ENCODE measurements around the gene COL2A1.

COL2A1 gene

GRCh38 chr12:47982311-47982710 is 22.0 kb downstream of the COL2A1 start:
- in situ Hi-C loops (cut with HindIII; ENCODE audit: low pct_ligation_motif_present, low pct_unique_long_range_greater_than_20kb, low sequenced_read_pairs), result no loop called here
- no peak for DNase-seq

- DNase-seq, result no peak
- in situ Hi-C loops (cut with HindIII; ENCODE audit: low pct_ligation_motif_present, low pct_unique_long_range_greater_than_20kb, low sequenced_read_pairs), result no loop called here
Observed at GRCh38 chr12:47981496-47982260, 22.6 kb downstream of the COL2A1 start.

- in situ Hi-C loops (cut with HindIII; ENCODE audit: low pct_ligation_motif_present, low pct_unique_long_range_greater_than_20kb, low sequenced_read_pairs), result no loop called here
- no peak for DNase-seq
Observed at GRCh38 chr12:47980779-47981495, 23.3 kb downstream of the COL2A1 start.

- in situ Hi-C loops (cut with HindIII; ENCODE audit: low pct_ligation_motif_present, low pct_unique_long_range_greater_than_20kb, low sequenced_read_pairs), result no loop called here
- DNase-seq, result no peak
Observed at GRCh38 chr12:47980197-47980596, 24.1 kb downstream of the COL2A1 start.

- in situ Hi-C loops (cut with HindIII; ENCODE audit: low pct_ligation_motif_present, low pct_unique_long_range_greater_than_20kb, low sequenced_read_pairs), result no loop called here
- DNase-seq, result no peak
Observed at GRCh38 chr12:47979686-47980085, 24.6 kb downstream of the COL2A1 start.

- DNase-seq, result no peak
- in situ Hi-C loops (cut with HindIII; ENCODE audit: low pct_ligation_motif_present, low pct_unique_long_range_greater_than_20kb, low sequenced_read_pairs), result no loop called here
Observed at GRCh38 chr12:47979166-47979565, 25.1 kb downstream of the COL2A1 start.

GRCh38 chr12:47978598-47978873 is 25.7 kb downstream of the COL2A1 start:
- in situ Hi-C loops (cut with HindIII; ENCODE audit: low pct_ligation_motif_present, low pct_unique_long_range_greater_than_20kb, low sequenced_read_pairs), result no loop called here
- DNase-seq, result no peak

- in situ Hi-C loops (cut with HindIII; ENCODE audit: low pct_ligation_motif_present, low pct_unique_long_range_greater_than_20kb, low sequenced_read_pairs), result no loop called here
- no peak for DNase-seq
Observed at GRCh38 chr12:47977772-47978597, 26.3 kb downstream of the COL2A1 start.

- in situ Hi-C loops (cut with HindIII; ENCODE audit: low pct_ligation_motif_present, low pct_unique_long_range_greater_than_20kb, low sequenced_read_pairs), result no loop called here
- DNase-seq, result no peak
Observed at GRCh38 chr12:47977046-47977771, 27.1 kb downstream of the COL2A1 start.

- in situ Hi-C loops (cut with HindIII; ENCODE audit: low pct_ligation_motif_present, low pct_unique_long_range_greater_than_20kb, low sequenced_read_pairs), result no loop called here
- no peak for DNase-seq
Observed at GRCh38 chr12:47975816-47976215, 28.5 kb downstream of the COL2A1 start.

GRCh38 chr12:47975036-47975620 is 29.1 kb downstream of the COL2A1 start:
- in situ Hi-C loops (cut with HindIII; ENCODE audit: low pct_ligation_motif_present, low pct_unique_long_range_greater_than_20kb, low sequenced_read_pairs), result no loop called here
- DNase-seq, result no peak

- no peak for DNase-seq
- in situ Hi-C loops (cut with HindIII; ENCODE audit: low pct_ligation_motif_present, low pct_unique_long_range_greater_than_20kb, low sequenced_read_pairs), result no loop called here
Observed at GRCh38 chr12:47973870-47974269, 30.4 kb downstream of the COL2A1 start.

GRCh38 chr12:47972895-47973294 is 31.4 kb downstream of the COL2A1 start:
- DNase-seq, result no peak
- in situ Hi-C loops (cut with HindIII; ENCODE audit: low pct_ligation_motif_present, low pct_unique_long_range_greater_than_20kb, low sequenced_read_pairs), result no loop called here

- DNase-seq, result no peak
- in situ Hi-C loops (cut with HindIII; ENCODE audit: low pct_ligation_motif_present, low pct_unique_long_range_greater_than_20kb, low sequenced_read_pairs), result no loop called here
Observed at GRCh38 chr12:47970843-47971242, 33.4 kb downstream of the COL2A1 start.

- in situ Hi-C loops (cut with HindIII; ENCODE audit: low pct_ligation_motif_present, low pct_unique_long_range_greater_than_20kb, low sequenced_read_pairs), result no loop called here
- DNase-seq, result no peak
Observed at GRCh38 chr12:47969845-47970244, 34.4 kb downstream of the COL2A1 start.

- in situ Hi-C loops (cut with HindIII; ENCODE audit: low pct_ligation_motif_present, low pct_unique_long_range_greater_than_20kb, low sequenced_read_pairs), result no loop called here
- no peak for DNase-seq
Observed at GRCh38 chr12:47967461-47968321, 36.6 kb downstream of the COL2A1 start.

- in situ Hi-C loops (cut with HindIII; ENCODE audit: low pct_ligation_motif_present, low pct_unique_long_range_greater_than_20kb, low sequenced_read_pairs), result no loop called here
- DNase-seq, result no peak
Observed at GRCh38 chr12:47965581-47965980, 38.7 kb downstream of the COL2A1 start.

All from ACHN (cell line).